ENCODE data around the gene SFTA2.

GRCh38 chr6:30979141-30979540 lies 47.2 kb upstream of the SFTA2 start:
- TF ChIP-seq POLR2A (IDR thresholded peaks at IDR 0.05) = no peak
- TF ChIP-seq CTCF (IDR thresholded peaks at IDR 0.05) = no peak

Data from vagina (tissue), 2 donors.